ENCODE data around the gene PRR23E.

DNA sequence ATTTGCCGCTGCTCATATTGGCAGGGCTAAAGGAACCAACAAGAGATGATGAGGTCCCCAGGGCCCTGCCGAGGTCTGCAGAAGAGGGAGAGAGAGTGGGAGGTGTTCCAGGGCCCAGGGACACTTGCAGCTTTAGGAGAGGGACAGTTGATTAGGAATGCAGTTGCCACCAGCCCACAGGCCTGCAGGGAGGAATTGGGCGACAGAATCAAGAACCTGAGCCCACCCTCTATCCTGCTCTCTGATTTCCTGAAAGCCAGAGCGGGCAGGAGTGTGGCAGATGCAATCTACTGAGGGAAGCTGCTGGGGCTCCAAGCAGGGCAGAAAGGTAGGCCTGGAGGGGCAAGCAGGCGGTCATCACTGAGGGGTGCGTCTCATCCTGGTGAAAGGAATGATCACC lies 12.1 kb upstream of the PRR23E start:
- TF ChIP-seq, protein P1, sequence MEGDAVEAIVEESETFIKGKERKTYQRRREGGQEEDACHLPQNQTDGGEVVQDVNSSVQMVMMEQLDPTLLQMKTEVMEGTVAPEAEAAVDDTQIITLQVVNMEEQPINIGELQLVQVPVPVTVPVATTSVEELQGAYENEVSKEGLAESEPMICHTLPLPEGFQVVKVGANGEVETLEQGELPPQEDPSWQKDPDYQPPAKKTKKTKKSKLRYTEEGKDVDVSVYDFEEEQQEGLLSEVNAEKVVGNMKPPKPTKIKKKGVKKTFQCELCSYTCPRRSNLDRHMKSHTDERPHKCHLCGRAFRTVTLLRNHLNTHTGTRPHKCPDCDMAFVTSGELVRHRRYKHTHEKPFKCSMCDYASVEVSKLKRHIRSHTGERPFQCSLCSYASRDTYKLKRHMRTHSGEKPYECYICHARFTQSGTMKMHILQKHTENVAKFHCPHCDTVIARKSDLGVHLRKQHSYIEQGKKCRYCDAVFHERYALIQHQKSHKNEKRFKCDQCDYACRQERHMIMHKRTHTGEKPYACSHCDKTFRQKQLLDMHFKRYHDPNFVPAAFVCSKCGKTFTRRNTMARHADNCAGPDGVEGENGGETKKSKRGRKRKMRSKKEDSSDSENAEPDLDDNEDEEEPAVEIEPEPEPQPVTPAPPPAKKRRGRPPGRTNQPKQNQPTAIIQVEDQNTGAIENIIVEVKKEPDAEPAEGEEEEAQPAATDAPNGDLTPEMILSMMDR (IDR thresholded peaks at IDR 0.05): no peak
- no peak for TF ChIP-seq POLR2A (IDR thresholded peaks at IDR 0.05)
